NOMO-1 treated with dmso at 0.1 percent for 144 hours (cell line): ENCODE data around the gene IL17REL.
"Not testable (repeated sequence)": the region's sequence is repeated elsewhere in the genome, so short reads cannot be mapped to it uniquely, and the experiment has no call there.

Experiments
- DNase-seq: peaks from one replicate; lab custom pipeline; 2025; ENCODE audit not compliant: unreplicated experiment; lab: John Stamatoyannopoulos, UW

IL17REL gene

GRCh38 chr22:49992921-49993648 is 19.5 kb downstream of the IL17REL start:
- DNase-seq, result peak; percentile 63

DNA sequence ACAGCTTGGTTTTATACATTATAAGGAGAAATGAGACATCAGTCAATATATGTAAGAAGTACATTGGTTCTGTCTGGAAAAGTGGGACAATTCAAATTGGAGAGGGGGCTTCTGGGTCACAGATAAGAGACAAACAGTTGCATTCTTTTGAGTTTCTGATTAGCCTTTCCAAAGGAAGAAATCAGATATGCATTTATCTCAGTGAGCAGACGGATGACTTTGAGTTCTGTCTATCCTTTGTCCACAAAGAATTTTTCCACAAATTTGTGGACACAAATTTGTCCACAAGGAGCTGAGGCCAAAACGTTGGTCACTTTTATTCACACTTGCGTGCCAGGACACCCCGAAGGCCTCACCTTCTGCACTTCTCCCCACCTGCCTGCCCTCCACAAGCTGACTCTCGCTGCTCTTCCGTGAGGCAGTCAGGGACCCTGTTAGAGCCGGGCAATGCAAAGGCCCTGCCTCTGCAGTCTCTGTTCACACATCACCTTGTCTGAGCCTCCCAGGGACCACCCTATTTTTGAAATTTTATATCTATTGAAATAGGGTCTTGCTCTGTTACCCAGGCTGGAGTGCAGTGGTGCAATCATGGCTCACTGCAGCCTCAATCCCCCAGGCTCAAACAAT is 20.5 kb downstream of the IL17REL start:
- DNase-seq, result no peak

DNA sequence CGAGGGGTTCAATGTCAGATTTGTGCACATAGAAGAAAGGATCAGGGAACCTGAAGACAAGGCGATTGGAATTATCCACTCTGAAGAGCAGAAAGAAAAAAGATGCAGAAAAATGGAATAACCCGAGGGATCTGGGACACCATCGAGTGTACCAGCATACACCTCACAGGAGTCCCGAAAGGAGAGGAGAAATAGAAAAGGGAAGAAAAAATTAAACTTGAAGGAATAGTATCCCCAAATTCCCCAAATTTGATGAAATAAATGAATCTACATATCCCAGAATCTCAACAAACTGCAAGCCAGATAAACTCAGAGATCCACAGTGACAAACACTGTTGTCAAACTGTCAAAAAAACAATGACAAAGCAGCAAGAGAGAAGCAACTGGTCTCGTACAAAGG is 21.4 kb downstream of the IL17REL start:
- DNase-seq, result no peak

- DNase-seq, result not testable (repeated sequence)
These were observed 22.7 kb downstream of the IL17REL start for GRCh38 chr22:49989826-49990225.

GRCh38 chr22:49986325-49986724 is 26.2 kb downstream of the IL17REL start:
- DNase-seq, result no peak

GRCh38 chr22:49983148-49984042 is 29.2 kb downstream of the IL17REL start:
- no peak for DNase-seq

DNA sequence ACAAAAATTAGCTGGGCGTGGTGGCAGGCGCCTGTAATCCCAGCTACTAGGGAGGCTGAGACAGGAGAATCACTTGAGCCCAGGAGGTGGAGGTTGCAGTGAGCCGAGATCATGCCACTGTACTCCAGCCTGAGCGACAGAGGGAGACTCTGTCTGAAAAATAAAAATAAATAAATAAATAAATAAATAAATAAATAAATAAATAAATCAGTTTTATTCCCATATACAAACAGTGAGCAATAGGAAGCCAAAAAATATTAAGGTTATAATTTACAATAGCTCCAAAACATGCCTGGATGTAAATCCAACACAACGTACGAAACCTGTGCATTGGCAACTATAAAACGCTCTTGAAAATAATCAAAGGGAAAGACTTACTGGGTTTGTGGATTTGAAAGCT is 30.8 kb downstream of the IL17REL start:
- not testable (repeated sequence) for DNase-seq

DNA sequence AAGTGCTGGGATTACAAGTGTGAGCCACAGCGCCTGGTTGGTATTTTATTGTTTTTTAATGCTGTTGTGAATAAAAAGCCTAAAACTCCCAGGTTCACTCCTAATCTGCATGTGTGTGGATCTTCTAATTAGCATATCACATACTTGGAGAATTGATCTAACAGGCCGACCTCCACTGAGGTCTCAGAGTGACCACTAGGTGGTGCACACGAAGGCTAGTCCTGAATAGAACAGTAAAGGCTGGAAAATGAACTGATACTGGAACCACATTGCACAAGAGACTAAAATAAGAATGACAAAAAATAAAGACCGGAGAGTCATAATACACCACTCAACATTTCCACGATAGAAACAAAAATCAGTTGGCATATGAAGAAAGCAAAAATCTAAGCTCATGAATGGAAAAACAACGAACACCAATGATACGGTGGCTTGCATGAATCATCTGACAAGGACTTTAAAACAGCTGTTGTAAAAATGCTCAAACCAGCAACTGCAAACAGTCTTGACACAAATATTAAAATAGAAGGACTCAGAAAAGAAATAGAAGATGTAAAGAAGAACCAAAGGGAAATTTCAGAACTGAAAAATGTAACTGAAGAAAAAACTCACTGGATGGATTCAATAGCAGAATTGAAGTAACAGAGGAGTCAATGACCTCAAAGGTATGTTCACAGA is 32.8 kb downstream of the IL17REL start:
- DNase-seq, result peak; percentile 19

GRCh38 chr22:49977578-49977977 is 35.0 kb downstream of the IL17REL start:
- DNase-seq, result no peak

GRCh38 chr22:49976439-49977175 is 36.0 kb downstream of the IL17REL start:
- DNase-seq, result peak; percentile 41

- no peak for DNase-seq
These were observed 36.8 kb downstream of the IL17REL start for GRCh38 chr22:49975543-49976389.

GRCh38 chr22:49973018-49973961 is 39.3 kb downstream of the IL17REL start:
- no peak for DNase-seq

- no peak for DNase-seq
These were observed 40.2 kb downstream of the IL17REL start for GRCh38 chr22:49972163-49973017.

- peak; percentile 54 for DNase-seq
These were observed 41.1 kb downstream of the IL17REL start for GRCh38 chr22:49971232-49972162.

DNA sequence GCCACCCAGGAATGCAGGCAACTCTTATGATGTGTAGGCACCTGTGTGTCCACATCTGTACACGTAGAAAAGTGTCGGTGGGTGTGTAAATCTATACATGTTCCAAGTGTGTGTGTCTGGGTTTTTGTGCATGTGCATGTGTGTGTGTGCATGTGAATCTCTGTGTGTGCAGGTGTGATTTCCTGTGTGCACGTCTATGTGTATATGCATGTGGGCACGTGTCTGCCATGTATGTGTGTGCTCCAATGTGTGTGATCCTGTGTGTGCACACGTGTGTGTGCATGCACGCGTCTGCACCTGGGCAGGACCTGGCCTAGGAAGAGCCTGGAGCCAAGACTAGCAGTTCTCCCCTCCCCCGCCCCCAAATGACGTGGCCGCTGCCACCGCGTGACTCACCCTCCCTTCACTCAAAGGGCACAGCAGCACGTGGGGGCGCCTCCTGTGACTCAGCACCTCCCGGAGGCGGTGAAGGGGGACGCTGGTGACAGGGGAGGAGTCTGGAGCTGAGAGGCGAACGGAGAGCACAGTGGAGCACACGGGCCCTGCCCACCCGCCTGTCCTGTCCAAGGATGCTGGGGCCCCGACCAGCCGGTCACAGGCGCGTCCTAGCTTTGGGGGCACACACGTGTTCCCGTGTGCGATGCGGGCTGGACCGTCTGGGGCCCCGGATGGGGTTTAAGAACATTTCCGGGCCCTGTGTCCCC is 41.9 kb downstream of the IL17REL start:
- peak; percentile 98 for DNase-seq
